ENCODE results near the gene PPP1R1A. TPM values are rescaled to one million over a fixed set of nuclear protein-coding genes. Genes with fewer than 3 reads are reported as not detected.

Gene PPP1R1A
- total RNA-seq, 4 donors from 2014 or later: 3.6 to 10.2 (median 7.0) TPM

GRCh38 chr12:54569995-54570528, 18.4 kb downstream of the PPP1R1A start:
- Histone ChIP-seq H3K27ac (replicated peaks in 1 of 4) (no peak overlapping the region), H3K9me3 (no peaks in the 10 kb centered on the region), H3K4me1 (peaks cover 0 to 26% (median 23%) of the 10 kb centered on the region in 4 donors), H3K4me3 (no peak overlapping the region), H3K27me3 (no peaks in the 10 kb centered on the region), H3K36me3 (peaks cover 3 to 17% (median 8%) of the 10 kb centered on the region in 4 donors)
- no peak for DNase-seq (ENCODE audit: extremely low spot score)
- intact Hi-C loops (cut with DNase I): loop anchor here (2.0 kb wide), 1 partner anchor 43 kb away; no protein-coding TSS in a partner anchor
- 98% methylated on average over 4 of the region's 4 CpGs for WGBS
- TF ChIP-seq EP300 (IDR thresholded peaks at IDR 0.05): no peak
- TF ChIP-seq CTCF (IDR thresholded peaks at IDR 0.05): no peak
- no peak for TF ChIP-seq POLR2AphosphoS5 (IDR thresholded peaks at IDR 0.05)
- TF ChIP-seq POLR2A (IDR thresholded peaks at IDR 0.05; ENCODE audit: low read depth): no peak

DNA sequence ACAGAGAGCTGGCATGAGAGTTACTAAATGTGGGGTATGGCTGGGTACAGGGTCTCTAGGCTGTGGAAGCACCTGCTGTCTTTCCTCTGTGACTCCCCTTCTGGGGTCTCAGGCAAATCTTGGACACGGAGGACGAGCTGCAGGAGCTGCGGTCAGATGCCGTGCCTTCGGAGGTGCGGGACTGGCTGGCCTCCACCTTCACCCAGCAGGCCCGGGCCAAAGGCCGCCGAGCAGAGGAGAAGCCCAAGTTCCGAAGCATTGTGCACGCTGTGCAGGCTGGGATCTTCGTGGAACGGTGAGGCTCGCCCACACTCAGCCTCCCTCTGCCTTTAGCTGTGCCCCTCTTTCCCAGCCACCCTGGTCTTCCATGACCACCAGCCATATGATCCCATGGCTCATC, 19.4 kb downstream of the PPP1R1A start:
- peaks cover 0 to 36% (median 32%) of the 10 kb centered on the region in 4 donors for H3K4me1 ChIP-seq
- intact Hi-C loops (cut with DNase I): no loop called here
- H3K27me3 ChIP-seq: no peaks in the 10 kb centered on the region
- H3K4me3 ChIP-seq: no peak overlapping the region
- H3K36me3 ChIP-seq: peaks cover 3 to 17% (median 8%) of the 10 kb centered on the region in 4 donors
- DNase-seq (ENCODE audit: extremely low spot score): no peak
- WGBS: 93% methylated on average over 14 of the region's 14 CpGs
- H3K9me3 ChIP-seq: no peaks in the 10 kb centered on the region
- TF ChIP-seq CTCF (IDR thresholded peaks at IDR 0.05) (no peak), POLR2A (IDR thresholded peaks at IDR 0.05; ENCODE audit: low read depth) (no peak), EP300 (IDR thresholded peaks at IDR 0.05) (no peak)
- H3K27ac ChIP-seq (replicated peaks in 1 of 4): no peak overlapping the region

- no peak overlapping the region for H3K27ac ChIP-seq (replicated peaks in 1 of 4)
- 77% methylated on average over 5 of the region's 5 CpGs for WGBS
- H3K27me3 ChIP-seq: no peaks in the 10 kb centered on the region
- no peaks in the 10 kb centered on the region for H3K36me3 ChIP-seq
- H3K4me3 ChIP-seq: no peak overlapping the region
- no peaks in the 10 kb centered on the region for H3K9me3 ChIP-seq
- intact Hi-C loops (cut with DNase I): no loop called here
- DNase-seq (ENCODE audit: extremely low spot score): no peak
- TF ChIP-seq CTCF (IDR thresholded peaks at IDR 0.05) (no peak), POLR2A (IDR thresholded peaks at IDR 0.05; ENCODE audit: low read depth) (no peak), POLR2AphosphoS5 (IDR thresholded peaks at IDR 0.05) (no peak), EP300 (IDR thresholded peaks at IDR 0.05) (no peak)
- H3K4me1 ChIP-seq: peaks cover 0 to 57% (median 53%) of the 10 kb centered on the region in 4 donors
Measured at GRCh38 chr12:54566792-54567191, 21.7 kb downstream of the PPP1R1A start.

- no peak for TF ChIP-seq EP300 (IDR thresholded peaks at IDR 0.05)
- TF ChIP-seq POLR2A (IDR thresholded peaks at IDR 0.05; ENCODE audit: low read depth): no peak
- TF ChIP-seq POLR2AphosphoS5 (IDR thresholded peaks at IDR 0.05): no peak
- no peak for TF ChIP-seq CTCF (IDR thresholded peaks at IDR 0.05)
- Histone ChIP-seq H3K27me3 (no peaks in the 10 kb centered on the region), H3K9me3 (no peaks in the 10 kb centered on the region), H3K4me1 (peaks cover 0 to 63% (median 58%) of the 10 kb centered on the region in 4 donors), H3K36me3 (no peaks in the 10 kb centered on the region), H3K4me3 (no peak overlapping the region), H3K27ac (replicated peaks in 1 of 4) (peak overlapping the region in 2 of 4 donors; percentile 12 to 14)
- intact Hi-C loops (cut with DNase I): no loop called here
- WGBS: 33% methylated on average over 3 of the region's 3 CpGs
- DNase-seq (ENCODE audit: extremely low spot score): no peak
Measured at GRCh38 chr12:54565986-54566544, 22.4 kb downstream of the PPP1R1A start.

Measured in esophagus muscularis mucosa (tissue), 4 donors.